Measurements from ENCODE around the gene GPR137C. TPM values are rescaled to one million over a fixed set of nuclear protein-coding genes. Genes with fewer than 3 reads are reported as not detected.

The GPR137C gene
- total RNA-seq, 1 experiment from 2014 or later, result 4.3 TPM

DNA sequence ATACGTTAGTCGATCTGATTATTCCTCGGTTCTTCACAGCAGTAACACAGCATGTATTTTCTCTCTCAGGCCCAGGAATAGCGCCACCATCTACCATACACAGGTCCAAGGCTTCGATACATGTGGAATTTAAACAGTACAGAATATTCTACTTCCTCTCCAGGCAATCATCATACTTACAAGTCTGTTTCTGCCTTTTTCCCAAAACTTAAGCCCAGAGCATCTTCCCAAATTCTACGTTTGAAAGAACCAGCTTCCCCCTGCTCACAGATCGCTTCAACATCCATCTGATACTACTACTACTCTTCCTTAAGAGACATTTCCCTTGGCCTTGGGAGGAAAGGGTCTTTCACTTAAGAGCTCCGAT is 957 bp upstream of the GPR137C start:
- Histone ChIP-seq H2AK5ac (ENCODE audit: insufficient read length, low read length) (no peak overlapping the region), H3K79me1 (ENCODE audit: insufficient read depth, low read depth, low read length, poor library complexity, severe bottlenecking) (no peaks in the 10 kb centered on the region), H3K23me2 (ENCODE audit: insufficient read length, low read depth, low read length, poor library complexity, severe bottlenecking) (peaks cover 6% of the 10 kb centered on the region), H4K20me1 (ENCODE audit: control insufficient read depth, insufficient read depth, insufficient read length) (no peaks in the 10 kb centered on the region), H3K56ac (ENCODE audit: insufficient read length, low read depth, low read length) (no peak overlapping the region), H3K4ac (ENCODE audit: low read depth, low read length) (no peak overlapping the region), H3K79me2 (ENCODE audit: insufficient read depth, low read length) (no peaks in the 10 kb centered on the region; the same call in 1 of the 2 replicates), H4K5ac (ENCODE audit: insufficient read length, low read depth, low read length) (no peak overlapping the region), H2BK12ac (ENCODE audit: insufficient read length, low read depth, low read length) (no peak overlapping the region), H2AFZ (ENCODE audit: low read length) (no peak overlapping the region), H3K14ac (ENCODE audit: insufficient read depth, low read length) (peak overlapping the region; percentile 23; the same call in 1 of the 2 replicates), H3K27me3 (ENCODE audit: insufficient read depth, low read length) (no peaks in the 10 kb centered on the region), H4K91ac (ENCODE audit: insufficient read length, low read depth, low read length) (no peak overlapping the region), H2BK5ac (ENCODE audit: insufficient read length, low read length) (no peak overlapping the region), H3K9me3 (ENCODE audit: control insufficient read depth, low read depth, low read length) (no peaks in the 10 kb centered on the region), H3T11ph (ENCODE audit: low read length) (no peak overlapping the region), H2BK15ac (ENCODE audit: low read depth, low read length) (no peak overlapping the region), H4K8ac (replicated peaks; ENCODE audit: insufficient read length, low read depth, low read length) (no peak overlapping the region), H3K4me2 (ENCODE audit: insufficient read depth, insufficient read length, low read length) (peak overlapping the region; percentile 96), H3K27ac (ENCODE audit: insufficient read length, low read depth, low read length) (no peak overlapping the region), H2BK120ac (ENCODE audit: low read depth, low read length, poor library complexity, severe bottlenecking) (no peak overlapping the region), H3K23ac (ENCODE audit: insufficient read length, low read depth, low read length) (no peak overlapping the region), H3K18ac (ENCODE audit: insufficient read length, low read depth, low read length) (no peak overlapping the region), H3K4me1 (ENCODE audit: insufficient read depth, low read length) (0 out of 2 replicates have a peak, but pooled peaks cover 3% of the 10 kb centered on the region), H2BK20ac (ENCODE audit: low read depth, low read length, poor library complexity, severe bottlenecking) (no peak overlapping the region), H3K9ac (ENCODE audit: extremely low read depth, insufficient read length, low read length) (peak overlapping the region; percentile 88)
- TF ChIP-seq, protein P1, sequence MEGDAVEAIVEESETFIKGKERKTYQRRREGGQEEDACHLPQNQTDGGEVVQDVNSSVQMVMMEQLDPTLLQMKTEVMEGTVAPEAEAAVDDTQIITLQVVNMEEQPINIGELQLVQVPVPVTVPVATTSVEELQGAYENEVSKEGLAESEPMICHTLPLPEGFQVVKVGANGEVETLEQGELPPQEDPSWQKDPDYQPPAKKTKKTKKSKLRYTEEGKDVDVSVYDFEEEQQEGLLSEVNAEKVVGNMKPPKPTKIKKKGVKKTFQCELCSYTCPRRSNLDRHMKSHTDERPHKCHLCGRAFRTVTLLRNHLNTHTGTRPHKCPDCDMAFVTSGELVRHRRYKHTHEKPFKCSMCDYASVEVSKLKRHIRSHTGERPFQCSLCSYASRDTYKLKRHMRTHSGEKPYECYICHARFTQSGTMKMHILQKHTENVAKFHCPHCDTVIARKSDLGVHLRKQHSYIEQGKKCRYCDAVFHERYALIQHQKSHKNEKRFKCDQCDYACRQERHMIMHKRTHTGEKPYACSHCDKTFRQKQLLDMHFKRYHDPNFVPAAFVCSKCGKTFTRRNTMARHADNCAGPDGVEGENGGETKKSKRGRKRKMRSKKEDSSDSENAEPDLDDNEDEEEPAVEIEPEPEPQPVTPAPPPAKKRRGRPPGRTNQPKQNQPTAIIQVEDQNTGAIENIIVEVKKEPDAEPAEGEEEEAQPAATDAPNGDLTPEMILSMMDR (conservative IDR thresholded peaks at IDR 0.05), result peak; percentile 16; the same call in 2 of the 3 replicates
- Mint-ChIP-seq H3K27ac (peak overlapping the region in 2 of 3 experiments; percentile 2 to 47; a peak in 5 of 7 replicates), H3K4me1 (peaks cover 18 to 21% of the 10 kb centered on the region in 2 experiments), H3K9me3 (no peaks in the 10 kb centered on the region), H3K27me3 (ENCODE audit: low read depth) (0 out of 2 replicates have a peak, but pooled peaks cover 1% of the 10 kb centered on the region), H3K36me3 (ENCODE audit: insufficient read depth in 1 of 3, low read depth in 3 of 3) (peaks cover 0 to 4% (median 0%) of the 10 kb centered on the region in 3 experiments; a peak in 1 of 7 replicates), H3K4me3 (peak overlapping the region; percentile 83 to 89)
- no peak for DNase-seq
- WGBS (ENCODE audit: extremely low coverage, insufficient read length, low lambda C conversion rate), result no CpG with 5 or more reads among the region's 8 CpGs

Data from H9 (cell line).